Ovary (tissue), 9 donors: ENCODE results near the gene ALPI. TPM values are rescaled to one million over a fixed set of nuclear protein-coding genes. Genes with fewer than 3 reads are reported as not detected.

Source experiments
- DNase-seq, 5 donors: peaks; one replicate each; pipeline ENCODE4 v3.0.0-alpha.2; 2019 to 2020
- H3K27ac ChIP-seq, 2 donors: fragments of 200-600 bp; one replicate each; pipeline versions ENCODE4 v1.5.1 to v1.8.0; 2019 to 2022
- H3K27me3 ChIP-seq: fragments of 200-600 bp; one replicate; pipeline ENCODE4 v1.8.0; 2022
- H3K36me3 ChIP-seq: fragments of 200-600 bp; sonication (generic); one replicate; pipeline ENCODE4 v1.5.1; 2019
- H3K4me1 ChIP-seq: one replicate; pipeline ENCODE4 v1.8.1; 2013; ENCODE audit warnings: mild to moderate bottlenecking, moderate library complexity; ENCODE audit not compliant: insufficient read depth
- H3K4me3 ChIP-seq: fragments of 200-600 bp; sonication (generic); one replicate; pipeline ENCODE4 v1.5.1; 2017
- H3K9me3 ChIP-seq, 2 donors: fragments of 200-600 bp in 1 of 2; sonication (generic) in 1 of 2; one replicate each; pipeline versions ENCODE4 v1.5.1 to v1.8.1; 2013 to 2019; ENCODE audit warnings: mild to moderate bottlenecking in 1 of 2, moderate library complexity in 1 of 2
- EP300 ChIP-seq: sonication (generic); formaldehyde crosslinking; IDR thresholded peaks from one replicate; pipeline ENCODE4 v1.6.1; 2017; ENCODE audit warnings: antibody characterized with exemption
- POLR2A ChIP-seq: fragments of 450-650 bp; IDR thresholded peaks from one replicate; pipeline ENCODE4 v1.6.1; 2017; ENCODE audit warnings: antibody characterized with exemption, mild to moderate bottlenecking, moderate library complexity
- WGBS, 3 donors: extraction: QIAGEN DNeasy Blood & Tissue Kit in 1 of 3; methylation state at CpG; one replicate each; pipeline versions ENCODE4 v1.1.5 to v1.1.7; 2013 to 2017; 5-methylcytosine and 5-hydroxymethylcytosine counted together
- intact Hi-C, 4 donors: fragments of 100-400 bp; cut with DNase I; formaldehyde crosslinking; loops; one replicate each; pipeline versions ENCODE4 v1.11.0 to v1.15.1; 2022 to 2023
- polyA plus RNA-seq, 2 donors: library from polyadenylated mRNA; stranded (reverse); fragments of 200-250 nt in 1 of 2; fragments of 350-450 nt in 1 of 2; fragmentation: Illumina TruSeq in 1 of 2; extraction: RNeasy Lipid Tissue Mini Kit (QIAGEN cat#74804) in 1 of 2; gene quantifications; one replicate each; pipeline ENCODE4 v1.2.3, GENCODE V29; 2013 to 2014
- total RNA-seq, 7 donors: library from RNA; depleted of rRNA in 2 of 7; stranded (reverse); fragments of >200 nt in 2 of 7; fragmentation: NEBNext Ultra II Directional in 3 of 7; extraction: Animal tissue kit (Norgen Biotek cat#: 25700) in 3 of 7; gene quantifications; one replicate each; pipeline versions ENCODE4 v1.1.0 to v1.2.4, GENCODE V29; 2016 to 2023
- TF ChIP-seq, protein P1 (sequence below), 3 donors: fragments of 450-650 bp in 2 of 3; fragments of 200-600 bp in 1 of 3; IDR thresholded peaks; one replicate each; pipeline versions ENCODE4 v1.5.1 to v1.8.0; 2016 to 2022; ENCODE audit warnings: antibody characterized with exemption in 3 of 3, mild to moderate bottlenecking in 1 of 3
- donor health status: DM: no; HTN: no; CAD: no; lungs with moderate emphysema.
- donor health status: DM: no; HTN: no; CAD: no.
- donor health status: Bipolar disorder and iron deficiency.
- donor health status: DM: yes; HTN: yes; CAD: no.
- donor health status: DM: no; HTN: no; CAD: no.
- donor health status: DM: yes; HTN: yes; CAD: no.

The ALPI gene
- total and polyA plus RNA-seq, 9 donors, result 0.72 TPM; not detected in 8

DNA sequence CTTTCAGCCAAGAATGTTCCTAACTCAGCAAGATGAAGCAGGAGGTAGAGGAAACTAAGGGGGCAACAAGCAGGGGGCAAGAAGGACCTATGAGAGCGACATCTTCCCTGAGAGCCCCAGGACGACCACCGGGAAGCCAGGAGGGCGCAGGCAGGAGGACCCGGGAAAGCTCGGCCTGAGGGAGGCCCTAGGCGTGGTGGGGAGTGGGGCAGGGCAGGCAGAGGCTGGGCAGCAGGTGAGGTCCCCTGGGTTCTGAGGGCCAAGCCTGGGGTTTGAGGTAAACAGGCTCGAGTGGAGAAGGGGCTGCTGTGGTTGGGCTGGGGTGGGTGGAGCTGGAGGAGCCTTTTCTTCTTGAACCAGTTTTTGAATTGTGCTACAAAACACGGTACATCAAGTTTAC lies 1.3 kb upstream of the ALPI start:
- Histone ChIP-seq H3K9me3 (no peaks in the 10 kb centered on the region), H3K27me3 (no peaks in the 10 kb centered on the region), H3K36me3 (no peaks in the 10 kb centered on the region), H3K4me1 (no peaks in the 10 kb centered on the region), H3K4me3 (no peak overlapping the region), H3K27ac (no peak overlapping the region)
- intact Hi-C loops, result no loop called here
- WGBS, 3 donors, result 87 to 92% (median 87%) methylated on average over 9 of the region's 9 CpGs
- no peak for DNase-seq
- TF ChIP-seq, protein P1, sequence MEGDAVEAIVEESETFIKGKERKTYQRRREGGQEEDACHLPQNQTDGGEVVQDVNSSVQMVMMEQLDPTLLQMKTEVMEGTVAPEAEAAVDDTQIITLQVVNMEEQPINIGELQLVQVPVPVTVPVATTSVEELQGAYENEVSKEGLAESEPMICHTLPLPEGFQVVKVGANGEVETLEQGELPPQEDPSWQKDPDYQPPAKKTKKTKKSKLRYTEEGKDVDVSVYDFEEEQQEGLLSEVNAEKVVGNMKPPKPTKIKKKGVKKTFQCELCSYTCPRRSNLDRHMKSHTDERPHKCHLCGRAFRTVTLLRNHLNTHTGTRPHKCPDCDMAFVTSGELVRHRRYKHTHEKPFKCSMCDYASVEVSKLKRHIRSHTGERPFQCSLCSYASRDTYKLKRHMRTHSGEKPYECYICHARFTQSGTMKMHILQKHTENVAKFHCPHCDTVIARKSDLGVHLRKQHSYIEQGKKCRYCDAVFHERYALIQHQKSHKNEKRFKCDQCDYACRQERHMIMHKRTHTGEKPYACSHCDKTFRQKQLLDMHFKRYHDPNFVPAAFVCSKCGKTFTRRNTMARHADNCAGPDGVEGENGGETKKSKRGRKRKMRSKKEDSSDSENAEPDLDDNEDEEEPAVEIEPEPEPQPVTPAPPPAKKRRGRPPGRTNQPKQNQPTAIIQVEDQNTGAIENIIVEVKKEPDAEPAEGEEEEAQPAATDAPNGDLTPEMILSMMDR (IDR thresholded peaks at IDR 0.05), result no peak
- TF ChIP-seq EP300 (no peak), POLR2A (no peak)

DNA sequence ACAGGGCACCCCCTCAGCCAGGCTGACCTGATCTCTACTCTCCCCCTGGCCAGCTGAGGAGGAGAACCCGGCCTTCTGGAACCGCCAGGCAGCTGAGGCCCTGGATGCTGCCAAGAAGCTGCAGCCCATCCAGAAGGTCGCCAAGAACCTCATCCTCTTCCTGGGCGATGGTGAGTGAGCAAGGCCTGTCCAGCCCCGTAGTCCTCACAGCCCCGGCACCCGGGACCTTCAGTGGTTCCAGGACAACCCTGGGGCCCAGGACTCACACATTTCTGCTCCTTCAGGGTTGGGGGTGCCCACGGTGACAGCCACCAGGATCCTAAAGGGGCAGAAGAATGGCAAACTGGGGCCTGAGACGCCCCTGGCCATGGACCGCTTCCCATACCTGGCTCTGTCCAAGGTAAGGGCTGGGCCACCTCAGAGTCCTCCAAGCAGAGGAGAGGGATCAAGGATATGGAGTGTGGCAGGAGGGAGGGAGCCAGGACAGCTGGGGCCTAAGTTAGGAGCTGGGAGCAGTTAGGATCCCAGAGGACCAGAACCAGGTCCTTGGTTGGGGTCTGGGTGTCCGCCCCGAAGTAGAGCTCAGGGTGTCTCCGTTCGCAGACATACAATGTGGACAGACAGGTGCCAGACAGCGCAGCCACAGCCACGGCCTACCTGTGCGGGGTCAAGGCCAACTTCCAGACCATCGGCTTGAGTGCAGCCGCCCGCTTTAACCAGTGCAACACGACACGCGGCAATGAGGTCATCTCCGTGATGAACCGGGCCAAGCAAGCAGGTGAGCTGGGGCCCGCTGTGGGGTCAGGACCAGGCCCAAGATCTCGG lies 555 bp downstream of the ALPI start:
- TF ChIP-seq POLR2A (no peak), EP300 (no peak)
- TF ChIP-seq, protein P1 (IDR thresholded peaks at IDR 0.05), result no peak
- 87 to 90% (median 90%) methylated on average over 26 to 27 of the region's 27 CpGs for WGBS, 3 donors
- H3K9me3 ChIP-seq, result no peaks in the 10 kb centered on the region
- intact Hi-C loops, result no loop called here
- no peak overlapping the region for H3K27ac ChIP-seq
- no peaks in the 10 kb centered on the region for H3K36me3 ChIP-seq
- H3K4me3 ChIP-seq, result no peak overlapping the region
- DNase-seq, result peak in 2 of 5 donors; percentile 23 to 28
- no peaks in the 10 kb centered on the region for H3K27me3 ChIP-seq
- H3K4me1 ChIP-seq, result no peaks in the 10 kb centered on the region

DNA sequence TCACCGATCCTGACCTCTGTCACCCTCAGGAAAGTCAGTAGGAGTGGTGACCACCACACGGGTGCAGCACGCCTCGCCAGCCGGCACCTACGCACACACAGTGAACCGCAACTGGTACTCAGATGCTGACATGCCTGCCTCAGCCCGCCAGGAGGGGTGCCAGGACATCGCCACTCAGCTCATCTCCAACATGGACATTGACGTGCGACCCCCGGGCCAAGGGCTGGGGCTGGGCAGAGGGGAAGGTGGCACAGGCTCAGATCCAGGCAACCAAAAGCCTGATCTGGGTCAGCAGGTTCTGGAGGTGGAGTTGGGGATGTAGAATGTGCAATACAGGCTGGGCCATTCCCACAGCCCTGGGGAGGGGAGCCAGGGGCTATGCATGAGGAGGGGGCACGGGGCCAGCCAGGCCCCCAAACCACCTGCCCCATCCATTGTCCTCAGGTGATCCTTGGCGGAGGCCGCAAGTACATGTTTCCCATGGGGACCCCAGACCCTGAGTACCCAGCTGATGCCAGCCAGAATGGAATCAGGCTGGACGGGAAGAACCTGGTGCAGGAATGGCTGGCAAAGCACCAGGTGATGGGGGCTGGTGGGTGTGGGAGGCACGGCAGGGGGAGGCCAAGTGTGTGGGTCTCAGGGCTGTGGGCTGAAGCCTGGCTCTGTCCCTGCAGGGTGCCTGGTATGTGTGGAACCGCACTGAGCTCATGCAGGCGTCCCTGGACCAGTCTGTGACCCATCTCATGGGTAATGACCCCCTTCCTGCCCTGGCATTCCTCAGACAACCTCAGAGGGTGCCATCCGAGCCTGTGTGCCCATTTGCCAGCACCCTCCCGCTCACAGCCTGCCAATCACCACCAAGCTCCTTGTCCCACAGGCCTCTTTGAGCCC lies 1.4 kb downstream of the ALPI start:
- Histone ChIP-seq H3K36me3 (no peaks in the 10 kb centered on the region), H3K9me3 (no peaks in the 10 kb centered on the region), H3K4me3 (no peak overlapping the region), H3K4me1 (no peaks in the 10 kb centered on the region), H3K27me3 (no peaks in the 10 kb centered on the region), H3K27ac (no peak overlapping the region)
- 87 to 88% (median 88%) methylated on average over 21 of the region's 21 CpGs for WGBS, 3 donors
- TF ChIP-seq, protein P1 (IDR thresholded peaks at IDR 0.05), result no peak
- TF ChIP-seq EP300 (no peak), POLR2A (no peak)
- DNase-seq, result peak in 1 of 5 donors; percentile 19
- intact Hi-C loops, result no loop called here

DNA sequence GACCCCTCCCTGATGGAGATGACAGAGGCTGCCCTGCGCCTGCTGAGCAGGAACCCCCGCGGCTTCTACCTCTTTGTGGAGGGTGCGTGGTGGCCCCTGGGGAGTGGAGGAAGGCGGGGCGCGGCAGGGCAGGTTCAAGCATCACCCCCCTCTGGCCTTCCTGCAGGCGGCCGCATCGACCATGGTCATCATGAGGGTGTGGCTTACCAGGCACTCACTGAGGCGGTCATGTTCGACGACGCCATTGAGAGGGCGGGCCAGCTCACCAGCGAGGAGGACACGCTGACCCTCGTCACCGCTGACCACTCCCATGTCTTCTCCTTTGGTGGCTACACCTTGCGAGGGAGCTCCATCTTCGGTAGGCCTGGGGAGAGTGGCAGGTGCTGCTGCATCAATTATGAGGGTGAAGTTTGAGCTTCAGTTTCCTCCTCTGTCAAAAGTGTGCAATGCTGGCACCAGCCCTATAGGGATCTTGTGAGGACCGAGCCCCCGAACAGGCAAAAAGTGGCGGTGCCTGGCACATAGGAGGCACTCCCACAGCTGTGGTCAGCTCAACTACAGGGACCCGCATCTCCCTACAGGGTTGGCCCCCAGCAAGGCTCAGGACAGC lies 2.2 kb downstream of the ALPI start:
- H3K27me3 ChIP-seq, result no peaks in the 10 kb centered on the region
- intact Hi-C loops, result no loop called here
- WGBS, 3 donors, result 85 to 90% (median 89%) methylated on average over 25 of the region's 25 CpGs
- TF ChIP-seq POLR2A, result no peak
- TF ChIP-seq, protein P1 (IDR thresholded peaks at IDR 0.05), result no peak
- TF ChIP-seq EP300, result no peak
- H3K27ac ChIP-seq, result no peak overlapping the region
- DNase-seq, result peak in 1 of 5 donors; percentile 7
- no peak overlapping the region for H3K4me3 ChIP-seq
- H3K9me3 ChIP-seq, result no peaks in the 10 kb centered on the region
- H3K36me3 ChIP-seq, result no peaks in the 10 kb centered on the region
- H3K4me1 ChIP-seq, result peaks cover 1% of the 10 kb centered on the region
